A673 (cell line): Measurements from ENCODE around the gene DDB1. TPM values are rescaled to one million over a fixed set of nuclear protein-coding genes. Genes with fewer than 3 reads are reported as not detected.
A peak's percentile ranks its signal among the peaks of the same experiment; 100 is the strongest.

Experiments used
- BruUV-seq: library from RNA; stranded (reverse); fragments of 400-500 nt; replicated peaks from 2 replicates; lab custom pipeline; 2021; lab: Mats Ljungman, UMichigan
- CTCF ChIA-PET: fragments of 300-600 bp; sonication (Branson Sonifier 250); formaldehyde crosslinking; loops from one replicate; lab custom pipeline; 2022; ENCODE audit warnings: antibody characterized with exemption; lab: Charles Lee
- POLR2A ChIA-PET: fragments of 300-600 bp; sonication (Branson Sonifier 250); formaldehyde crosslinking; loops from one replicate; lab custom pipeline; 2022; ENCODE audit warnings: antibody characterized with exemption; ENCODE audit not compliant: low non-redundant PET; lab: Charles Lee
- DNase-seq: peaks from one replicate; pipeline ENCODE4 v3.0.0-alpha.2; 2015; ENCODE audit warnings: low spot score
- H3K27ac ChIP-seq: fragments of 200-600 bp; sonication (generic); 2 replicates; pipeline ENCODE4 v1.5.1; 2016; ENCODE audit warnings: mixed run types, low read depth, mild to moderate bottlenecking, mixed read lengths, antibody characterized with exemption, low read length; ENCODE audit not compliant: poor library complexity, severe bottlenecking
- H3K27me3 ChIP-seq: fragments of 200-600 bp; sonication (generic); replicated peaks from 2 replicates; pipeline ENCODE4 v1.6.1; 2017; ENCODE audit warnings: mixed run types, low read depth, mild to moderate bottlenecking, mixed read lengths, antibody characterized with exemption, low read length; ENCODE audit not compliant: insufficient read depth, poor library complexity
- H3K36me3 ChIP-seq: fragments of 200-600 bp; sonication (generic); 2 replicates; pipeline ENCODE4 v1.6.1; 2016; ENCODE audit warnings: mixed run types, mild to moderate bottlenecking, mixed read lengths, antibody characterized with exemption, low read length; ENCODE audit not compliant: insufficient read depth, poor library complexity, severe bottlenecking
- H3K4me1 ChIP-seq: fragments of 200-600 bp; sonication (generic); 2 replicates; pipeline ENCODE4 v1.6.1; 2017; ENCODE audit warnings: mixed run types, mild to moderate bottlenecking, mixed read lengths, antibody characterized with exemption, low read length; ENCODE audit not compliant: insufficient read depth, poor library complexity, severe bottlenecking
- H3K4me3 ChIP-seq: fragments of 200-600 bp; sonication (generic); 2 replicates; pipeline ENCODE4 v1.5.1; 2016; ENCODE audit warnings: low read depth, mixed run types, mild to moderate bottlenecking, mixed read lengths, low read length; ENCODE audit not compliant: poor library complexity, severe bottlenecking
- H3K9me3 ChIP-seq: fragments of 200-600 bp; sonication (generic); 2 replicates; pipeline ENCODE4 v1.6.1; 2016; ENCODE audit warnings: mixed run types, low read depth, mild to moderate bottlenecking, mixed read lengths, antibody characterized with exemption, low read length; ENCODE audit not compliant: poor library complexity, severe bottlenecking
- CTCF ChIP-seq: fragments of 300-800, 200-600 bp; sonication (generic); conservative IDR thresholded peaks from 2 replicates; pipeline ENCODE4 v1.5.1; 2017; ENCODE audit warnings: low read depth, mild to moderate bottlenecking, antibody characterized with exemption, low read length, moderate library complexity, mixed read lengths
- EZH2 ChIP-seq: fragments of 200-600 bp; sonication (generic); IDR thresholded peaks from 2 replicates; pipeline ENCODE4 v1.6.1; 2017; ENCODE audit warnings: borderline replicate concordance, low read depth, mild to moderate bottlenecking, mixed read lengths, antibody characterized with exemption, low read length; ENCODE audit not compliant: poor library complexity, severe bottlenecking
- intact Hi-C: fragments of 100-400 bp; cut with micrococcal nuclease; formaldehyde crosslinking; loops from one replicate; pipeline ENCODE4 v1.10.0; 2022; ENCODE audit not compliant: unreplicated experiment
- total RNA-seq: library from RNA; stranded (reverse); gene quantifications from 2 replicates; pipeline ENCODE4 v1.2.3, GENCODE V29; 2021

Gene DDB1
- total RNA-seq, 1 experiment from 2014 or later = 305 TPM

GRCh38 chr11:61367406-61367805 is 34.5 kb upstream of the DDB1 start:
- no peaks in the 10 kb centered on the region for H3K27me3 ChIP-seq
- H3K4me3 ChIP-seq = no peak overlapping the region
- CTCF ChIA-PET = no interaction called here
- TF ChIP-seq EZH2 (no peak), CTCF (no peak)
- H3K36me3 ChIP-seq = peaks cover 69% of the 10 kb centered on the region
- intact Hi-C loops = no loop called here
- H3K27ac ChIP-seq = no peak overlapping the region
- peaks cover 7% of the 10 kb centered on the region for H3K9me3 ChIP-seq
- BruUV-seq = no TSS peak
- peaks cover 8% of the 10 kb centered on the region for H3K4me1 ChIP-seq
- POLR2A ChIA-PET = no interaction called here
- DNase-seq = no peak

- no peak for DNase-seq
- BruUV-seq = no TSS peak
- ChIA-PET POLR2A (no interaction called here), CTCF (no interaction called here)
- H3K4me3 ChIP-seq = no peak overlapping the region
- H3K27ac ChIP-seq = no peak overlapping the region
- no peaks in the 10 kb centered on the region for H3K9me3 ChIP-seq
- intact Hi-C loops = no loop called here
- TF ChIP-seq CTCF (no peak), EZH2 (no peak)
- no peaks in the 10 kb centered on the region for H3K27me3 ChIP-seq
- H3K36me3 ChIP-seq = peaks cover 54% of the 10 kb centered on the region
- peaks cover 15% of the 10 kb centered on the region for H3K4me1 ChIP-seq
Observed at GRCh38 chr11:61364012-61364675, 31.2 kb upstream of the DDB1 start.

- TSS peak; percentile 78 for BruUV-seq
- intact Hi-C loops = loop anchor here (2.0 kb wide), 1 partner anchor 16 kb away; no protein-coding TSS in a partner anchor
- peak; percentile 62 for DNase-seq
Observed at GRCh38 chr11:61362542-61362875, 29.6 kb upstream of the DDB1 start.

More at GRCh38 chr11:61362542-61362875, 29.6 kb upstream of the DDB1 start:
- ChIA-PET POLR2A (interaction anchor here (1.0 to 1.4 kb wide), 3 partner anchors 16 to 30 kb away, joined by 3 to 8 read pairs (median 5); partner anchors contain the start of genes DDB1, TKFC and TMEM216), CTCF (interaction anchor here (2.0 kb wide), 1 partner anchor 26 kb away, joined by 12 read pairs; no protein-coding TSS in a partner anchor)
- Histone ChIP-seq H3K27me3 (no peaks in the 10 kb centered on the region), H3K9me3 (no peaks in the 10 kb centered on the region), H3K36me3 (peaks cover 38% of the 10 kb centered on the region), H3K4me3 (peak overlapping the region; percentile 72), H3K27ac (peak overlapping the region; percentile 99), H3K4me1 (peaks cover 15% of the 10 kb centered on the region)
- no peak for TF ChIP-seq CTCF
- no peak for TF ChIP-seq EZH2
